SH-SY5Y (cell line): ENCODE results near the gene SEMA6B.

ENCODE experiments used
- GATA2 ChIP-seq: IDR thresholded peaks from 2 replicates; pipeline ENCODE4 v1.6.1; 2011; ENCODE audit warnings: mild to moderate bottlenecking, low read depth, low read length
- GATA3 ChIP-seq: IDR thresholded peaks from 2 replicates; pipeline ENCODE4 v1.6.1; 2011; ENCODE audit warnings: low read depth, mild to moderate bottlenecking, low read length, moderate library complexity

DNA sequence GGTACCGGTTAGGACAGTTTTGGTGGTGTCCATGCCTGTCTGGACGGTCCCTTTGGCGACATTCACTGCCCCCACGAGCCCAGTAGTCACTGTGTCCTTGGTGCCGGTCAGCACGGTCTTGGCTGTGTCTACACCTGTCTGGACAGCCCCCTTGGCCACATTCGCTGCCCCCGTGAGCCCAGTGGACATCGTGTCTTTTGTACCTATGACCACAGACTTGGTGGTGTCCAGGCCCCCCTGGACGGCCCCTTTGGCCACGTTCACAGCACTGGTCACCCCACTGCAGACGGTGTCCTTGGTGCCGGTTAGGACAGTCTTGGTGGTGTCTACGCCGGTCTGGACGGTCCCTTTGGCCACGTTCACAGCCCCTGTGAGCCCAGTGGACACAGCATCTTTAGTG lies 47.4 kb downstream of the SEMA6B start:
- no peak for TF ChIP-seq GATA2
- TF ChIP-seq GATA3 = no peak
